NCI-H2029 (cell line): Measurements from ENCODE around the gene DCAF17.
A peak's percentile ranks its signal among the peaks of the same experiment; 100 is the strongest.
"Not testable (repeated sequence)": the region's sequence is repeated elsewhere in the genome, so short reads cannot be mapped to it uniquely, and the experiment has no call there.

Experiments
- DNase-seq: peaks from one replicate; lab custom pipeline; 2025; lab: John Stamatoyannopoulos, UW

The DCAF17 gene

DNA sequence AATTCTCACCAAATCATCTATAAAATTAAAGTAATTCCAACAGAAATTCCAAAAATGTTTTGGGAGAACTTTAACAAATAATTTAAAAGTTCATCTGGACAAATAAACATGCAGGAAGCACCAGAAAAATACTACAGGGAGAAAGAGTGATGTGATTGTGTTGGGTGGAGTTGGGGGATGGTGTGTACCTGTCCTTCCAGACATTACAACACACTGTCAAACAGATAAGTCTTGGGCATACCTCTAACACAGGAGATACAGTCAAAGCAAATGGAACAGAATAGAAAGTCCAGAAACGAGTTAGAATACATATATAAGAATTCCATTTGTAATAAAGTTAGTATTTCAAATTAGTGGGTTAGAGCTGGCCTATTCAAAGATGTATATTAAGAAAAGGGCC is 22.8 kb upstream of the DCAF17 start:
- DNase-seq: no peak

DNA sequence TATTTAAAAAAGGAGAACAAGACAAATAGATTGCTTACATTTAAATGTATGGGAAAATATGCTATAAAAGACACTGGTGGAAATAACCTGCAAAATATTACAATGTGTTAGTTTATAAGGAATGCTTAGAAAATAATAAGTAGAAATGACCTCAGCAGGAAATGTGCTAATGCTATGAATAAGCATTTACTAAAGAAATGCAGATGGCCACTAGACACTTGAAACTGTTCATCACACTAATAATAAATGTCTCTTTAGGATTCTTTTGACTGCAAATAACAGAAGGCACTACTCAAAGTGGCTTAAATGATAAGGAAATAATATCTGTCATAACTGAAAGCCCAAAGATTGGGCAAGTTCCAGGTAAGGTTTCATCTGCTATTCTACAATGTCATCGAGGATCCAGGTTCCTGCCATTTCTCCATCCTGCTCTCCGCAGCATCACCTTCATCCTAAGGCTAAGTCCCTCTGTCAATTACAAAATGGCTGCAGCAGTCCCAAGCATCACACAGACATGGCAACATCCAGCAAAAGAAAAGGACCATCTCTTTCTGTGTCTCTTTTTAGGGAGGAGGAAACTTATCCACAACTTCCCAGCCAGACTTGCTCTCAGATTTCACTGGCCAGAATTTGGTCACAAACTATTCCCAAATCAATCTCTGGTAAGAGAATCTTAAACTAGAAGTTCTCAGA is 22.1 kb upstream of the DCAF17 start:
- no peak for DNase-seq

DNA sequence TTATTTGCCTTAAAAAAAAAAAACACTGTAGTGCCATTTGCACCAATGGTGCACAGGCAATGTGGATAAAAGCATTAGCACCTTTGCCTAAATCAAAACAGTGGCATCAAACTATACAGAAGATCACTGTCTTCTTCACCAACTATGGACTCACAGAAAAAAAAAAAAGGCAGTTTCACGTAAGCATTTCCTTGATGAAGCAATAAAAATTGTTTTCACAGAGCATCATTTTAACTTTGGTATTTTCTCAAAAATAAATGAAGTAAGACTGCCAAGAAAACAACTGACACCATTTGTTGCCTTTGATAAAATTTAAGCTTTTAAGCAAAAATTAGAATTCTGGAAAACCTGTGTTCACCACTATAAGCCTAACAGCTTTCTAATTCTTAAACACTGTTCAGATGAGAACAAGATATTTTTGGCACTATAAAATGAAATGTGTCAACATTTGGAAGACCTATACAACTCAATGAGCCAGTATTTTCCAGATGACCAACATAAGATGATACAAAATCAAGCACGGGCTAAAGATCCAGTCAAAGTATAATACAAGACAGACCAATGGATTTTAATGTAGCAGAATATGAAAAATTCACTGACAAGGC is 21.4 kb upstream of the DCAF17 start:
- DNase-seq: no peak

DNA sequence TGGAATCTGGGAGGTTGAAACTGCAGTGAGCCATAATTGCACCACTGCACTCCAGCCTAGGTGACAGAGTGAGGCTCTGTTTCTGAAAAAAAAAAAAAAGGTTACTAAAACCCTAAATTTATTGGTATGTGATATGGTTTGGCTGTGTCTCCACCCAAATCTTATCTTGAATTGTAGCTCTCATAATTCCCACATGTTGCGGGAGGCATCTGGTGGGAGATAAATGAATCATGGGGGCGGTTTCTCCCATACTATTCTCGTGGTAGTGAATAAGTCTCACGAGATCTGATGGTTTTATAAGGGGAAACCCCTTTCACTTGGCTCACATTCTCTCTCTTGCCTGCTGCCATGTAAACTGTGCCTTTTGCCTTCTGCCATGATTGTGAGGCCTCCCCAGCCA is 19.4 kb upstream of the DCAF17 start:
- not testable (repeated sequence) for DNase-seq

DNA sequence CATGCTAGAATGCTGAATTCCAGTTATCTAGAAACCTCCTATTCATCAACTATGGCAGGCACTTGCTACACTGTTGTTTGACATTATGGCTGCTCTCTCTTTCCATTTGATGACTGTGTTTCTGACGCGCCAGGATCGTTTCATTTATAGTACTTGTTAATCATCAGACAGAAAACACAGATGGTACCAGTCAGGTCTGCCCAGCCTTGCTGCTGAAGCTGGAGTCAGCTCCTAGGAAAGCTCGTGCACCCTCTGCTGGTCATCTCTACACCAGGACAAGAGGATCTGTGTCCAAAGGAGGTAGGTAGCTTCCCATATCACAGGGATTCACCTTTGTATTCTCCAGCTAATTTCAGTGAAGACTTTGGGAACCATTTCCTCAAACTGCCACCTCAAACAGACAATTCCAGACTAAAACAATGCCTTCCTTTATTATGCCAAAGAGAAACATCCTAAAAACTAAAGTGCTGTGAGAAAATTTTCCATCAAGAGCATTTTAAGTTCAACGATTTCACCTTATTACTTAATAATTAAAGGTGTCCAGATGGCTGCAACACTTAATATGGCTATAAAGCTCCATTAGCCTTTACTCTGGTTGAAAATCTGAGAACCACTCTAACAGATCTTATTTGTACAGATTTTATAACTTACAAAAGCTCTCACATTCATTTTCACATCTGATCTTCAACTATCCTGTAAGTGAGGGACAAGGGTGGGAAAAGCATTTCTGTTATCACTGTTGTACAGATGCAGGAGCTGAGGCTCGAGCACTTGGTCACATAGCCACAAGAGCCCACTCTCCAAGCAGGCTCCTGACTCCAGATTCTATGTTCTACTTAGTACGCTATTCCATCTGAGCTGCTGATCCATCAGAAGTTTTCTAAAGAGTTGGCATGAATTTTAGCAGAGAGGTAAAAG is 17.8 kb upstream of the DCAF17 start:
- DNase-seq: peak; percentile 94

DNA sequence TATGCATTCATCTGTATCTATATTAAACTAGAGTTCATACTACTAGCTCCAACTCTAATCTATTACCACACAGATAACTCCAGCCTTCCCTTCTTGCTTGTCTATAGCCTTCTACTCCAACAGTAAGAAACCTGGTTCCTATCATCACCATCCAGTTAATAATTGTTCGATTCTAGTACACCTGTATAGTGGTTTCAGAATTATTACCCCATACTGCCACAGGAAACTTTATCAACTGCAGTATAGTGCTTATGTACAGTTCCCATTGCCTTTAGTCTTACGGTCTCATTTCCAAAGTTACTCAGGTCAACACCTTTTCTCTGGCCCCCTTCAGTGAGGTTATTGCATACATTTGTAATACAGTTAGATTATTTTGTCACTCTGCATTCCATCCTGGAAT is 14.7 kb upstream of the DCAF17 start:
- no peak for DNase-seq

DNA sequence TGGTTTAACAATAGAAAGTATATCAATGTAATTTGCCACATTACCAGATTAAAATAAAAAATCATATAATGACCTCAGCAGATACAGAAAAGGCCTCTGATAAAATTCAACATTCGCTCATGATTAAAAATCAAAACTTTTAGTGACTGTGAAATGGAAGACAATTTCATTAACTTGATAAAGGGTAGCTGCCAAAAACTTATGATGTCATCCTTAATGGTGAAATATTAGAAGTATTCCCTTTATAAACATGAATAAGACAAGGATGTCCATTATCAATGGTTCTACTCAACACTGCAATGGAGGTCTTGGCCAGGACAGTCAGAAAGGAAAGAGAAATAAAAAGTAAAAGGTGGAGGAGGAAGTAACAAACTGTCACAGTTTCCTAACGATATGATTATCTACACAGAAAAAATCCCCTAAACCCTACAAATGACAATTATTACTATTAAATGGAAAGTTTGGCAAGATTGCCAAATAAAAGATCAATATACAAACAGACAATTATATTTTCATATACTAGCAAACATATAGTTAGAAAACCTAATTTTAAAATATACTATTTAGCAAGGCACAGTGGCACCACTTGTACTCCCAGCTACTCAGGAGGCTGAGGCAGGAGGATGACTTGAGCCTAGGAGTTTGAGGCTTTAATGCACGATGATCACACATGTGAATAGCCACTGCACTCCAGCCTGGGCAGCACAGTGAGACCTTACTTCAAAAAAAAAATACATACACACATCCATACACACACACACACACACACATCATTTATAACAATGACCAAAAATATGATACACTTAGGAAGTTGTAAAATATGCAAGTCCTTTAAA is 13.1 kb upstream of the DCAF17 start:
- DNase-seq: no peak

DNA sequence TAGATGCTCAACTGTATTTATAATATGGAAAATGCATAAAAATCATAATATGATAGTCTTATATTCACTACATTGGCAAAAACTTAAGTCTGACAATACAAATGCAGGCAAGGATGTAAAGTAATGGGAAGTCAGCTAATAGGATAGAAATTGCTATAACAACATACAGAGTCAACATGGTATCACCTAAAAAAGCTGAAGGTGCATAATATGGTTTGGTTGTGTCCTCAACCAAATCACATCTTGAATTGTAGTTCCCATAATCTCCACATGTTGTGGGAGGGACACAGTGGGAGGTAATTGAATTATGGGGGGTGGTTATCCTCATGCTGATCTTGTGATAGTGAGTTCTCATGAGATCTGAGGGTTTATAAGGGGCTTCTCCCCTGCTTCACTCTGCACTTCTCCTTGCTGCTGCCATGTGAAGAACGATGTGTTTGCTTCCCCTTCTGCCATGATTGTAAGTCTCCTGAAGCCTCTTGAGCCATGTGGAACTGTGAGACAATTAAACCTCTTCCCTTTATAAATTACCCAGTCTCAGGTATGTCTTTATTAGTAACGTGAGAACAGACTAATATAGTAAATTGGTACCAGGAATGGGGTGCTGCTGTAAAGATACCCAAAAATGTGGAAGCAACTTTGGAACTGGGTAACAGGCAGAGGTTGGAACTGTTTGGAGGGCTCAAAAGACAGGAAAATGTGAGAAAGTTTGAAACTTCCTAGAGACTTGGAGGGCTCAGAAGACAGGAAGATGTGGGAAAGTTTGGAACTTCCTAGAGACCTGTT is 11.1 kb upstream of the DCAF17 start:
- not testable (repeated sequence) for DNase-seq

DNA sequence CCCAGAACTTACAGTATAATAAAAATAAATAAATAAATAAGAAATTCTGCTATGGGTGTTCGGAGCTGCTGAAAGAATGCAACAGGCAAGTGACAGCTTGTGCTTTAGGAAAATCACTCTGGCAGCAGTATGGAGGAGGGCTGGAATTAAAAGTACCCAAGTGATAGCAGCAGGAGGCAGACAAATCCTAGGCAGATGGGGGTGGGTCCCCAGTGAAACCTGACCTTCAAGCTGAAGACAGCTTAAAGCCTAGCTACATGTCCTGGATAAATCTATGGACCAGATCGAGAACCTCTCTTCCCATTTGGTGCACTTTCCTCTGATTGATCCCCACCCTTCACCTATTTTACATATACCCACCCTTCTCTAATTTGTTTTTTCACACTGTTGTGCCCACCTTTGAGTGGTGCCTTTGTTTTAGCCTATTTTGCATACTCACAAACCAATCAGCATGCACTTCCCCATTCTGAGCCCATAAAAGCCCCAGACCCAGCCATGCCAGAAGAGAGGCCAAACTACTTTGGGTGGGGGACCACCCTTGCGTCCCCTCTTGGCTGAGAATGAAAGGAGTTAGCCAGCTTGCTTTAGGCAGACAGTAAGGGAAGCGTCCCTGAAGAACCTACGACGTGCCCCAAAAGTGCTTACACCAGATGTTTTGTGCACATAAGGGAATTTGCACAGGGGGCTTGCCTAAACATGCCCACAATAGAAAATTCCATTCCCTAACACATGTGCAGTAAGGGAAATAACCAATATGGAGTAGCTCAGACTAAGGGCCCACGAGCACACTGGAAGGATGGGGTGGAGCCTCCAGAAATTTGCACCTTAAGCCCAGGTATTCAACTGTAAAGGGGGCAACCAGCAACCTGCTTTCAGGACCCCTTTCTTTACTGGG is 3.3 kb upstream of the DCAF17 start:
- DNase-seq: no peak

DNA sequence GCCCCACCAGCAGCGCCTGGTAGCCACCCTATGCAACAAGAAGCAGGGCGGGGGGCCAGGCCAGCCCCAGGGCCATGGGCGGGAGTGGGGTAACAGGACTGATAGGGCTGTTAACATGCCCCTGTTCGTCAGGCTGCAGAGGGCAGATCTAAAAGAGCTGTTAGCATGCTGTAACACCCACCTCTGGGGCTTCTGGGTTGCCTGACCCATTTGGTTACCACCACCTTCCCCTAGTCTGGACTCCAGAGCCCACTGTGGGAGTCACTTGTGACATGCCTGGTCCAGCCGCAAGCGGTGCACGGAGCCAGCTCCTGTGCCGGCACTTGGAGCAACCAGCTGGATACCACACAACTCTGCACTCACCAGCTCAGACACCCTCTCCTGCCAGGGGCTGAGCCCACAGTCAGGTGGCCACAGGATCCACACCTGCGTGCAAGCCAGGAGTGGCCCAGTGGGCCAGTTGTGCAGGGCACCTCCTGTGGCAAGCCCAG is 2.3 kb upstream of the DCAF17 start:
- no peak for DNase-seq

DNA sequence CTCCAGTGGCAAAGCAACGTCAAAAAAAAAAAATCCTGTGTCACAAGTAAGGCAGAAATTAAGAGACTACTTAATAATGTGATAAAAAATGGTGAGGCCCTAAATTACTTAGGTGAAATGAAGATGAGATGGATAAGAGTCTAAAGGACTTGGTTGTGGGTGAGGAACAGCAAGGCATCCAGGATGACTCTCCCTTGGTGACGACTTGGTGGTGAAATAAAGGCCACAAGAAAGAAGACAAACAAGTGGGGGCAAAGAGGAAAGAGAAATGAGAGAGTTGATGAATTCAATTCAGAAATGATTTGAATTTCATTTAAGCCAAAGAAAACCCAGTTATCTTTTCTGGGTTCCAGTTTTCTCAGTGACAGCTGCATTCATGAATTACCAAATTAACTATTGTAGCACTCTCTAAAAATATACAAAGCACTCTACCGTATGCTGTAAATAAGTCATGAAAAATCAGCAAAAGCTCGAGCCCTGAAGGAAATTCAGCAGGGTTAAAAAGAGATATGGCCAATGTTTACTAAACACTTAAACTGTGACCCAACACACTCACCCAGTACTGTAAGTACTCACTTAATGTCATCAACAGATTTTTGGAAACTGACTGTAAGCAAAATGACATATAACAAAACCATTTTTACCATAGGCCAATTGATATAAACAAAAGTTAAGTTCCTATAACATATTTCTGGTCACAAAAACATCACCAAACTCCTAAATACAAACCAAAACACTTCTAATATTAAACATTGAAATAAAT is 1.6 kb upstream of the DCAF17 start:
- no peak for DNase-seq

DNA sequence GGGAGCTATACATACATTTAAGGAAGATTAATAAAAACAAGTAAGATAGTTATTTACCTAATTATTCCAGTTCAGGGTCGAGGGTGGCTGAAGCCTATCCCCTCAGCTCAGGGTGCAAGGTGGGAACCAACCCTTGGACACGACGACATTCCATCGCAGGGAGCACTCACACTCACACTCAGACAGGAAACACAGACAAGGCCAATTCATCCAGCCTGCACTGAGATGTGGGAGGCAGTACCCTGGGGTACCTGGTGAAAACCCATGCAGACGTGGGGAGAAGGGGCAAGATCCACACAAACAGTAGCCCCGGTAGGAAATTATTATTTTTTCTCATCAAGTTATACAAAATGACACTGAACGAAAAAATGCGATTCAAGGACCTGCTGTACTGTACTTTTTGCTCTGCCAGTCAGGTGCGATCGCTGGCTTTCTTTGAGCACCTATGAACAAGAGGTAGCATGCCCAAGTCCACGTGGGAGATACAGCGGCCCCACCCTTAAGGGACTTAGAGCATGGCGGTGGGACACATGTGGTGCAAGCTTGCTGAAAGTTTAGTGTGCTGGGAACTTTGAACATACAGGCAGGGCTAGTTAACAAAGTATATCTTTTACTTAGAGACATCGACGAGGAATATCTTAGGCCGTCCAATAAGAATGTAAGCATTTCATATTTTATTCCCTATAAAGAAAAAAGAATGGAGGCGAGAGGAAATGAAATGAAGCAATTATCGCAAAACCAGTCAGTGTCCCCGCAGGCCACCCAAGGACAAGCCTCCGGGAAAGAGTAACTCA is 860 bp upstream of the DCAF17 start:
- DNase-seq: peak; percentile 6

DNA sequence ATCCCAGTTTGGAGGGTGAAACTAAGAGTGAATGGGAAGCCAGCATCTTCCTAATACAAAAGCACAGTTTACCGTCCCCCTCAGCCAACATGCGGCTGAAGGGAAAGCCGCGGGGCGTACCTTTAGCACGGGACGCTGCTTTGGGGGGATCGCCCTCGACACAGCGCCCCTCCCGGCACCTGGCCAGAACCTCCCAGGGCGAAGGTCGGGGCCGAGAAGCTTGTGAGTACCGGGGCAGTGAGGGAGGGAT is 338 bp upstream of the DCAF17 start, which contains the start of gene METTL8:
Gene METTL8, minus strand, starts transcription at position 228 of the 250 bp plus-strand sequence. CDS start 41,805 bp downstream, outside the sequence.
- DNase-seq: no peak

DNA sequence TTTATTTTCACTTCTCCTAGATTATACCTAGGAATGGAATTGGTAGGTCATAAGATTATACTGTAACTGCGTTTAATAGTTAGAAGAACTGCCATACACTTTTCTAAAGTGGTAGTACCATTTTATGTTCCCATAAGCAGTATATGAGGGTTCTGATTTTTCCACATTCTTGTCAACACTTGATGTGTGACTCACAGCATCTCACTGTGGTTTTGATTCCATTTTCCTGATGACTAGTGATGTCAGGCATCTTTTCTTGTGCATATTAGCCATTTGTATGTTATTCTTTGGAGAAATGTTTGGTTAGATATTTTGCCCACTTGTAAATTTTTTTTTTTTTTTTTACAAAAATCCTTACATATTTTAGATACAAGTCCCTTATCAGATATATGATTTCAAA is 2.3 kb downstream of the DCAF17 start:
- no peak for DNase-seq

DNA sequence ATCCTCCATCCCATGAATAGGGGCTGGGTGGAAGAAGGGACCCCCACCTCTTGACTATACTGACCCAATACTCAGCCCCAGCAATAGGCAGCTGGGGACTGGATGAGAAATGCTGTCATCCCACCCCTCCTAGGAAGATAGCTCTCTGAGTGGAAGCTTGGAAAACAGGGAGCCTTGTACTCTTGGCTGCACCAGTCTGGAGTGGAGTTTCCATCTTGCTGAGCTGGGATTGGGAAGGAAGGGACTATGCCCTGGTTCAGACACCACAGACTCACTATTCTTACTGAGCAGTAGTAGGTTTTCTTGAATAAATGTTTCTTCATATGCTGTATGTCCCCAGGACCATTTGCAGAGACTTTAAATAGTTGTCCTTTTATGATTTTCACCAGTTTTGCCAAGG is 7.4 kb downstream of the DCAF17 start:
- DNase-seq: no peak

DNA sequence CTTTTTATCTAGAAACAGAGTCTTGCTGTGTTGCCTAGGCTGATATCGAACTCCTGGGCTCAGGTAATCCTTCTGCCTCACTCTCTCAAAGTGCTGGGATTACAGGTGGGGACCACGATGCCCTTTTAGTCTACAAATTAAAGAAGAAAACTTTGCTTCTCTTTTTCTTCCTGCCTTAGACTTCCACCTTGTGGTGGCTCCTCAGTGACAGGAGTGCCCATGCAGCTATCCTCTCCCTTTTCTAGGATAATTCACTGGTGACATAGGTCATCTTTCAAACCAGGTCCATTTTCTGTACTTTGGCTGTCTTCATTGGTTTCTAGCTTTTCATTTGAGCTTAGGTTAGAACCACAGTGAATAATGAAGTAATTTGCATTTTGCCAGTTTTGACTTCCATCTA is 13.6 kb downstream of the DCAF17 start:
- no peak for DNase-seq

DNA sequence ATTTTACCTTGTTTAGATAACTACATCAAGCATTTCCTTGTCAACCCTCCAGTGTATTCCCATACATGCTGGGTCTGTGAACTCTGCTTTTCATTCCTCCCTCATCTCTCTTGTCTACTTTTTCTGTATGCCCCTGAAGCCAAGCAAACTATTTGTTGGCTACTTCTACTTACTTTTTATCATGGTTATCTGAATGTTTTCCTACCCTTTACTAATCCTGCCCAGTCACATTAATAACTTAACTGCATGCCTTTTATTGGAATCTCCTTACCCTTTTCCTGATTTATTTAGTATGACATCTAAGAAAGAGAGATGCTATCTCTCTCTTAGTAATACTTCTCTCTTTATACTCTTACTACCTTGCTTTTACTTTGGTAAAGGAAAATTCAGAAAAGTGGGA is 17.0 kb downstream of the DCAF17 start:
- DNase-seq: no peak

DNA sequence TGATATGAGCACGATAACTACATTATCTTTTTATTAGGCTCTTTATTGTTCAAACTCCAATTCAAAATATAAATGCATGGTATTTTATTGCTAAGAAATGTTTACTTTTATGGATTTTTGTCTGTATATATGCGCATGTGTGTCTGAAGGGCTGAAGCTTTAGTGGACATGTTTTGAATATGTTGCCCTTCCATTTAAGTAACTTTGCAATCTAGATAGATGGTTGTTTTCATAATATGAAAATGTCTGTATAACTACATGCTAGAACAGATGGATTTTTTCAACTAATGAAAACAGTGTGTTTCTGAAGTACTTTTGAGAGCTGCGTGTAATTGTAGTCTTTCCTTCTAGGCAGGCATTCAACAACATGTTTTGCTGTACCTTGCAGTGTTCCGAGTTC is 18.7 kb downstream of the DCAF17 start:
- DNase-seq: no peak

DNA sequence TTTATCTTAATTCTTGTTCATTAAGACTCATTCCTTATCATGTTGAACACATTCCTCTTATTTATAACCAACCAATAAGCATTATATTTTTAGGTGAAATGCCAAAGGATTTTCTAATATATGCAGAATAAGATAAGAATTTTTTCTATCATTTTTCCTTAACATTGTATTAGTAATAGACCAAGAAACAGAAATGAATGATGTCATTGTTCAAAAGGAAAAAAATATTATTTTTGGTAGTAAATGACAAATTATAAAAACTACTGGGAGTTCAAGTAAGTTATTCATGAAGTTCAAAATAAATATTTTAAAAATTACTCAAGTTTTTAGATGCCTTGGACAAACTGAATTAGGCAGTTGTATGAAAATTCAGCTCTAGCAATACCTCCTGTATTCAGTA is 25.5 kb downstream of the DCAF17 start:
- no peak for DNase-seq
